WTC11 (cell line): ENCODE measurements around the gene ATP4A. TPM values are rescaled to one million over a fixed set of nuclear protein-coding genes. Genes with fewer than 3 reads are reported as not detected.

Source experiments
- ATAC-seq: fragments of 200-7000 bp; cut with Tn5 transposase; 2 replicates; pipeline ENCODE4 v1.10.0; 2021; ENCODE audit warnings: mild to moderate bottlenecking, moderate library complexity
- CTCF ChIA-PET: fragments of 300-600 bp; sonication (Branson Sonifier 250); formaldehyde crosslinking; loops from one replicate; lab custom pipeline; 2021; ENCODE audit warnings: antibody characterized with exemption; lab: Charles Lee
- POLR2A ChIA-PET: fragments of 350-600 bp; sonication (Branson Sonifier 250); formaldehyde crosslinking; loops from one replicate; lab custom pipeline; 2021; ENCODE audit warnings: antibody characterized with exemption; lab: Charles Lee
- DNase-seq: peaks from one replicate; pipeline ENCODE4 v3.0.0; 2021; ENCODE audit warnings: low spot score
- H3K27ac Mint-ChIP-seq: 2 replicates; pipeline ENCODE4 v1.8.0; 2021; ENCODE audit warnings: mixed read lengths
- H3K27me3 Mint-ChIP-seq: 2 replicates; pipeline ENCODE4 v1.8.0; 2021; ENCODE audit warnings: low read depth, mild to moderate bottlenecking, moderate library complexity, mixed read lengths
- H3K36me3 Mint-ChIP-seq: 2 replicates; pipeline ENCODE4 v1.8.0; 2021; ENCODE audit warnings: mixed read lengths
- H3K4me1 Mint-ChIP-seq: 2 replicates; pipeline ENCODE4 v1.8.0; 2022; ENCODE audit warnings: mixed read lengths
- H3K4me3 Mint-ChIP-seq: 2 replicates; pipeline ENCODE4 v1.8.0; 2021; ENCODE audit warnings: mild to moderate bottlenecking, moderate library complexity, mixed read lengths
- H3K9me3 Mint-ChIP-seq: 2 replicates; pipeline ENCODE4 v1.8.0; 2021; ENCODE audit warnings: mixed read lengths
- IRF2 ChIP-seq: sonication (generic); formaldehyde crosslinking; IDR thresholded peaks from 2 replicates; pipeline ENCODE4 v1.8.0; 2022; ENCODE audit warnings: low read depth, missing genetic modification reagents, borderline replicate concordance
- JAZF1 ChIP-seq: fragments of 250-450 bp; sonication (Bioruptor Pico); IDR thresholded peaks from 2 replicates; pipeline ENCODE4 v1.9.0; 2021; ENCODE audit warnings: moderate library complexity, mild to moderate bottlenecking, inconsistent platforms
- JUN ChIP-seq: sonication (generic); formaldehyde crosslinking; IDR thresholded peaks from 2 replicates; pipeline ENCODE4 v1.8.0; 2023; ENCODE audit warnings: mild to moderate bottlenecking, missing genetic modification reagents
- MYBL2 ChIP-seq: sonication (generic); formaldehyde crosslinking; IDR thresholded peaks from 2 replicates; pipeline ENCODE4 v1.8.1; 2023; ENCODE audit warnings: mild to moderate bottlenecking, moderate library complexity, missing genetic modification reagents
- RELA ChIP-seq: sonication (generic); formaldehyde crosslinking; IDR thresholded peaks from 2 replicates; pipeline ENCODE4 v1.8.1; 2022; ENCODE audit warnings: missing genetic modification reagents, mild to moderate bottlenecking, borderline replicate concordance
- SMAD3 ChIP-seq: sonication (generic); formaldehyde crosslinking; IDR thresholded peaks from 2 replicates; pipeline ENCODE4 v1.8.0; 2022; ENCODE audit warnings: missing genetic modification reagents, mild to moderate bottlenecking, borderline replicate concordance
- TEAD4 ChIP-seq: sonication (generic); formaldehyde crosslinking; IDR thresholded peaks from 2 replicates; pipeline ENCODE4 v1.8.0; 2022; ENCODE audit warnings: mild to moderate bottlenecking, missing genetic modification reagents
- ZNF138 ChIP-seq: sonication (generic); formaldehyde crosslinking; conservative IDR thresholded peaks from 2 replicates; pipeline ENCODE4 v1.8.1; 2022; ENCODE audit warnings: mild to moderate bottlenecking, moderate library complexity, missing genetic modification reagents
- ZNF219 ChIP-seq: sonication (generic); formaldehyde crosslinking; IDR thresholded peaks from 2 replicates; pipeline ENCODE4 v1.8.0; 2023; ENCODE audit warnings: missing genetic modification reagents, mild to moderate bottlenecking, borderline replicate concordance
- ZNF425 ChIP-seq: fragments of 250-450 bp; sonication (Bioruptor Pico); conservative IDR thresholded peaks from 2 replicates; pipeline ENCODE4 v1.9.0; 2021; ENCODE audit warnings: mild to moderate bottlenecking
- ZNF671 ChIP-seq: fragments of 250-450 bp; sonication (Bioruptor Pico); IDR thresholded peaks from 2 replicates; pipeline ENCODE4 v1.8.0; 2021; ENCODE audit warnings: mild to moderate bottlenecking
- total RNA-seq: library from RNA; stranded (reverse); gene quantifications from 3 replicates; pipeline ENCODE4 v1.2.3, GENCODE V29; 2021
- TF ChIP-seq, protein P1 (sequence below): sonication (generic); formaldehyde crosslinking; IDR thresholded peaks from 2 replicates; pipeline ENCODE4 v1.8.0; 2022; ENCODE audit warnings: mild to moderate bottlenecking, missing genetic modification reagents
- TF ChIP-seq, protein P2 (sequence below): sonication (generic); formaldehyde crosslinking; IDR thresholded peaks from 2 replicates; pipeline ENCODE4 v1.8.1; 2023; ENCODE audit warnings: mild to moderate bottlenecking, missing genetic modification reagents
- TF ChIP-seq, protein P3 (sequence below): fragments of 250-450 bp; sonication (Bioruptor Pico); IDR thresholded peaks from 2 replicates; pipeline ENCODE4 v1.9.0; 2021; ENCODE audit warnings: moderate library complexity, mild to moderate bottlenecking, inconsistent platforms, borderline replicate concordance
- TF ChIP-seq, protein P4 (sequence below): sonication (generic); formaldehyde crosslinking; IDR thresholded peaks from 2 replicates; pipeline ENCODE4 v1.8.1; 2022; ENCODE audit warnings: mild to moderate bottlenecking, moderate library complexity, missing genetic modification reagents

Gene ATP4A
- total RNA-seq, 1 experiment from 2014 or later: 0.59 TPM

DNA sequence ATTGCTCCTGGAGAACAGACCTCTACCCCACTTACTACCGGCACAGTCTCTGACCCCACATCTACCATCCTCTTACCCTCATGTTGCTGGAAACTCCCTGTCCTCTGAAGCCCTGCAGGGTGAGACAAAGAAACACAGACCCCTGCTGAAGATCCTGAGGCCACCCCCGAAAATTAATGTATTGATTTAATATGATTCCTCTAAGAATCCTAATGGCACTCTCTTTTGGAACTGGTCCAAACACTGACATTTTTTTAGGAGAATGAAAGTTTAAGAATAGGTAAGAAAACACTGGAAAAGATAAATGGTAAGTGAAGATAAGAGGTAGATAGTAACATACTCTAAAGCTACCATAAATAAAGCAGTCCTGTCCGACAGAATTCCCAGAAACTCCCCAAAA lies 55.3 kb downstream of the ATP4A start (continued):
- no peak for TF ChIP-seq ZNF219 (CRISPR knock-in tag)
- TF ChIP-seq ZNF425: no peak
- TF ChIP-seq ZNF671: no peak
- TF ChIP-seq RELA: no peak
- TF ChIP-seq, protein P1, sequence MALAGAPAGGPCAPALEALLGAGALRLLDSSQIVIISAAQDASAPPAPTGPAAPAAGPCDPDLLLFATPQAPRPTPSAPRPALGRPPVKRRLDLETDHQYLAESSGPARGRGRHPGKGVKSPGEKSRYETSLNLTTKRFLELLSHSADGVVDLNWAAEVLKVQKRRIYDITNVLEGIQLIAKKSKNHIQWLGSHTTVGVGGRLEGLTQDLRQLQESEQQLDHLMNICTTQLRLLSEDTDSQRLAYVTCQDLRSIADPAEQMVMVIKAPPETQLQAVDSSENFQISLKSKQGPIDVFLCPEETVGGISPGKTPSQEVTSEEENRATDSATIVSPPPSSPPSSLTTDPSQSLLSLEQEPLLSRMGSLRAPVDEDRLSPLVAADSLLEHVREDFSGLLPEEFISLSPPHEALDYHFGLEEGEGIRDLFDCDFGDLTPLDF (CRISPR knock-in tag): no peak

DNA sequence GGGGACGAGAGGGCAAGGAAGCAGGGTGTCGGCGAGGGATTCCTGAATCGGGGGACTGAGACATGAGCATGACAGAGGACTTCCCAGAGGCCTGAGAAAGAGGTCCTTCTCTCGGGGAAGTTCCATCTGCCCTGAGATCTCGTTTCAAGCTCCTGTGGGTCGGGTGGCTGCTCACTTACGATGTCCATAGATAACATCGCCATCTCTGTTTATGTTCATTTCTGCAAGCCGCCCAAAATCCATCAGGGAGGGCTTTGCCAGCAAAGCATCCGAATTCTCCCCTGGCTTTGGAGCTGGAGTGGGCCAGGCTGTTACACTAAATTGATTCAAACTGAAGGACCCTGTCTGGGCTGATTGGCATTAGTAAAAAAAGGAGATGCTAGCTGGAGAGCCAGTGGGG lies 55.9 kb downstream of the ATP4A start:
- ATAC-seq: no peak
- H3K27me3 Mint-ChIP-seq: peaks cover 15% of the 10 kb centered on the region
- ChIA-PET POLR2A (interaction anchor here (0.5 kb wide), 1 partner anchor 303 kb away, joined by 3 read pairs; no protein-coding TSS in a partner anchor), CTCF (interaction anchor here (0.8 to 4.7 kb wide), 4 partner anchors 12 to 49 kb away, joined by 3 to 62 read pairs (median 18); no protein-coding TSS in a partner anchor)
- no peaks in the 10 kb centered on the region for H3K9me3 Mint-ChIP-seq
- no peak for DNase-seq
- TF ChIP-seq, protein P2, sequence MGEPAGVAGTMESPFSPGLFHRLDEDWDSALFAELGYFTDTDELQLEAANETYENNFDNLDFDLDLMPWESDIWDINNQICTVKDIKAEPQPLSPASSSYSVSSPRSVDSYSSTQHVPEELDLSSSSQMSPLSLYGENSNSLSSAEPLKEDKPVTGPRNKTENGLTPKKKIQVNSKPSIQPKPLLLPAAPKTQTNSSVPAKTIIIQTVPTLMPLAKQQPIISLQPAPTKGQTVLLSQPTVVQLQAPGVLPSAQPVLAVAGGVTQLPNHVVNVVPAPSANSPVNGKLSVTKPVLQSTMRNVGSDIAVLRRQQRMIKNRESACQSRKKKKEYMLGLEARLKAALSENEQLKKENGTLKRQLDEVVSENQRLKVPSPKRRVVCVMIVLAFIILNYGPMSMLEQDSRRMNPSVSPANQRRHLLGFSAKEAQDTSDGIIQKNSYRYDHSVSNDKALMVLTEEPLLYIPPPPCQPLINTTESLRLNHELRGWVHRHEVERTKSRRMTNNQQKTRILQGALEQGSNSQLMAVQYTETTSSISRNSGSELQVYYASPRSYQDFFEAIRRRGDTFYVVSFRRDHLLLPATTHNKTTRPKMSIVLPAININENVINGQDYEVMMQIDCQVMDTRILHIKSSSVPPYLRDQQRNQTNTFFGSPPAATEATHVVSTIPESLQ: no peak
- TF ChIP-seq ZNF138 (CRISPR knock-in tag): no peak
- no peak for TF ChIP-seq TEAD4
- TF ChIP-seq IRF2 (CRISPR knock-in tag): no peak
- H3K4me3 Mint-ChIP-seq: peak overlapping the region; percentile 99
- H3K4me1 Mint-ChIP-seq: peaks cover 12% of the 10 kb centered on the region
- H3K36me3 Mint-ChIP-seq: peaks cover 49% of the 10 kb centered on the region
- H3K27ac Mint-ChIP-seq: no peak overlapping the region

DNA sequence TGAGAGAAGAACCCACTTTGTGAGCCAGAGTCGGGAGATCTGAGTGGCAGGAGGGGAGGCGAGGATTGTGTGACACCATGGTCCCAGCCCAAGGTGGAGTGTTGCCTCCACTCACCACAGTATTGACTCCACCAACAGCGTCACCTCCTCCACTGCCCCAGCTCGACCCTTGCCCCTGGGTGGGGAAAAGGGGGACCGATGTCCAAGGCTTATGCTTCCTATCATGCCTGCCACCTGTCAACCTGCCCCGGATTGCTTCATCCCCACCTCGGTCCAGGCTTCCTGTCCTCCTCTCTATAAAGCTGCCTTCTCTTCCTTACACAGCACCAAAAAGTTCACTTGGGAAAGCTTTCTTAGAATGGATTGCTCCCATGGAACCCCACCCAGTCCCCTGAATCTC lies 57.4 kb downstream of the ATP4A start:
- ChIA-PET POLR2A (no interaction called here), CTCF (interaction anchor here (1.4 to 4.7 kb wide), 2 partner anchors 11 to 43 kb away, joined by 3 to 33 read pairs; no protein-coding TSS in a partner anchor)
- no peak overlapping the region for H3K27ac Mint-ChIP-seq
- H3K36me3 Mint-ChIP-seq: peaks cover 60% of the 10 kb centered on the region
- DNase-seq: no peak
- H3K27me3 Mint-ChIP-seq: peaks cover 3% of the 10 kb centered on the region; the same call in 1 of the 2 replicates
- H3K4me1 Mint-ChIP-seq: peaks cover 12% of the 10 kb centered on the region
- no peak overlapping the region for H3K4me3 Mint-ChIP-seq
- TF ChIP-seq MYBL2 (CRISPR knock-in tag) (no peak), JUN (CRISPR knock-in tag) (no peak), SMAD3 (no peak), JAZF1 (CRISPR knock-in tag) (no peak)
- TF ChIP-seq, protein P3, sequence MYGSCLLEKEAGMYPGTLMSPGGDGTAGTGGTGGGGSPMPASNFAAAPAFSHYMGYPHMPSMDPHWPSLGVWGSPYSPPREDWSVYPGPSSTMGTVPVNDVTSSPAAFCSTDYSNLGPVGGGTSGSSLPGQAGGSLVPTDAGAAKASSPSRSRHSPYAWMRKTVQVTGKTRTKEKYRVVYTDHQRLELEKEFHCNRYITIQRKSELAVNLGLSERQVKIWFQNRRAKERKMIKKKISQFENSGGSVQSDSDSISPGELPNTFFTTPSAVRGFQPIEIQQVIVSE: no peak
- TF ChIP-seq, protein P4, sequence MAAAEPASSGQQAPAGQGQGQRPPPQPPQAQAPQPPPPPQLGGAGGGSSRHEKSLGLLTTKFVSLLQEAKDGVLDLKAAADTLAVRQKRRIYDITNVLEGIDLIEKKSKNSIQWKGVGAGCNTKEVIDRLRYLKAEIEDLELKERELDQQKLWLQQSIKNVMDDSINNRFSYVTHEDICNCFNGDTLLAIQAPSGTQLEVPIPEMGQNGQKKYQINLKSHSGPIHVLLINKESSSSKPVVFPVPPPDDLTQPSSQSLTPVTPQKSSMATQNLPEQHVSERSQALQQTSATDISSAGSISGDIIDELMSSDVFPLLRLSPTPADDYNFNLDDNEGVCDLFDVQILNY: no peak
- no peak for ATAC-seq
- H3K9me3 Mint-ChIP-seq: no peaks in the 10 kb centered on the region
